HuH-7.5 (cell line): ENCODE measurements around the gene KIF13A.
"Not testable (repeated sequence)": the region's sequence is repeated elsewhere in the genome, so short reads cannot be mapped to it uniquely, and the experiment has no call there.

ENCODE experiments used
- DNase-seq: peaks from one replicate; pipeline ENCODE4 v3.0.0; 2011; ENCODE audit warnings: low spot score

The KIF13A gene

DNA sequence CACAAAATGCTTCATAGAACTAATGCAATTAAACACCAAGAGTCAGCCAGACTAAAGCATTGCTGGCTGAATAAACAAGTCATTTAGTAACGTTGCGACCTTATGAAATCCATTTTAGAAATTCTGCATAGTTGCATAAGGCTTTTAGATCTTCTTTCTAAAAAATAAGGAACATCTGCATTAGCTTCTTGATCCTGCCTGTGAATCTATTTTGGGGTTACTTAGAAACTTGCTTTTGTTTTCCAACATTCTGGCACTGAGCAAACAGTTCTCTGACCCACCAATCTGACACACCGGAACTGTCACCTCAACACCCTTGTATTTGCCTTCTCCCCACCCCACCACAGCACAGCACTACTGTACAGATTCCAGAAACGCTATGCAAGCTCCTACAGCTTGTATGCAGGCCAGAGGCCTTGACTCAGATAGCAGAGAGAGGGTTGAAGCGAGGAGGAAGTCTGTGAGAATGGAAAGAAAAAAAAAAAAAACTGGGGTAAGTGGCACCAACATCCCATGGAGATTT, 55.0 kb downstream of the KIF13A start:
- DNase-seq = peak; percentile 14

DNA sequence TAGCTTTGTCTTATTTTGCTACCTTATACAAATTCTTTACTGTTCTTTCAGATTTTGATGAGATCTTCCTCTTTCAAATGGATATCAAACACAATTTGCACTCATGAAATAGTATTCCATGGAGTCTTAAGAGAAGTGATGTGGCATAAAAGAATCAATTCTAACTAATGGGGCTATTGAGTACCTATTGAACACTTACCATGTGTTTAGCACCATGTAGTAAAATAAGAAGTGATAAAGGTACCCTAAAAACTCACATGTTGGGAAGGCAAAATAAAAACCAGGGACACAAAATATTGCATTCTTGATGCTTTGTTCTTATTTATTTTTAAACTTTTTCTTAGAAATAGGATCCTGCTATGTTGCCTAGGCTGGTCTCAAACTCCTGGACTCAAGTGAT, 56.2 kb downstream of the KIF13A start:
- DNase-seq = no peak

DNA sequence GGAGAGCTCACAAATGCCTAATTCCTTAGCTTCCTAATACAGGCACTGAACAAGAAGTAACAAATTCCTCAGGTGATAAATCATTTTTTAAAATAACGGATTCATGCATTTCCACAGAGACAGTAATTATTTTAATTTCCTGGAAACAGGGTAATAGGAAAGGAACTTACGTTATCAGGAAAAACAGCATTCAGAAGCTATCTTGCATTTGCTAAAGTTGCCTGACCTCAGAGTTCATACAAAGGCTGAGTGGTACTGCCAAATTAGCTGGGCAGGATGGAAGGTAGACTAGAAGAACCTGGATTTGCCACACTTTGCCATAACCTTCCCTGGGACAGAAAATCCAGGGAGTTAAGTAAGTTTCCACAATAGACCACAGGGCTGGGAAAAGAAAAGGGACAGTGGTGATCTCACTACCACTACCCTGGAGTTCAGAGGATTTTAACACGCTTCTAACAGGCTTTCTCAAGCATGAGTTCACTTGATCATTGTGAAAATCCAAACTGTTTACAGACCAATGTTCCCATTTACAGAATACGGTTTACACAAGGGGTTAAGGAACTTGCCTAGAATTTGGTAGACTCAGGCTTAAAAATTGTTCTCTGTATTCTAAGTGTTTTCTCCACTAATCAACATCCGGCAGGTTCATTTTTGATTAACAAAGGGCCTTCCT, 57.0 kb downstream of the KIF13A start:
- no peak for DNase-seq

DNA sequence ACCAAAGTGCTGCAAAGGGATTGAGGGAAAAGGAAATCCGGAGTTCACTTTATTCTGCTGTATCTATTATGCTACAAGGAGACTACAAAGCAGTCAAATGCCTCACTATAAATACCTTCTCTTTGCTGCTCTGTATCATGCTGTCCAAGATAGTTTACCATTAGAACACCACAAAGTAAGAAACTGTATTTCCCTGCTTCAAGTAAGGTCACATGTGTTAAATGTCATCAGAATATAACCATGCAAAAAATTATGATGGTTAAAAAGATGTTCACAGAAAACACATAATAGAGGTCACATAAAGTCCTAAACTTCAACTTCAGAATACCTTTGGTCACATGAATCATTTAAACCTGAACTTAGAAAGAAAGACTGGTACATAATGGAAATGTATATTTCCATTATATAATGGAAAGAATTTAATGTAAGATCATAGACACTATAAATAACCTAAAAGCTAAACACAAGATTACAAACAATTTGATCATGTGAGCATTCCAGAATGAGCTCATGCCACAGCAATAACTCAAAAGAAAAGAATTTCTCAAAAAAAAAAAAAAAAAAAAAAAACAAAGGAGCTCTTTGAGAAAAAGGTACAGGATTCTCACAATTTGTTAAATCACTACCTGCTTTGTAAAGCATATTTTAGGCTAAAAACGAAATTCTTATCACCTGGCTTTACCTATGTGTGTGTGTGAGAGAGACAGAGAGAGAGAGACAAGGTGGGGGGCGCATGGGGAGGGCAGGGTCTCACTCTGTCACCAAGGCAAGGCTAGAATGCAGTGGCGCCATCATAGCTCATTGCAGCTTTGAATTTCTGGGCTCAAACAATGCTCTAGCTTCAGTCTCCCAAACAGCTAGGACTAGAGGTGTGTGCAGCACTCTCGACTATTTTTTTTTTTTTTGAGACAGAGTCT, 58.7 kb downstream of the KIF13A start:
- DNase-seq = no peak

DNA sequence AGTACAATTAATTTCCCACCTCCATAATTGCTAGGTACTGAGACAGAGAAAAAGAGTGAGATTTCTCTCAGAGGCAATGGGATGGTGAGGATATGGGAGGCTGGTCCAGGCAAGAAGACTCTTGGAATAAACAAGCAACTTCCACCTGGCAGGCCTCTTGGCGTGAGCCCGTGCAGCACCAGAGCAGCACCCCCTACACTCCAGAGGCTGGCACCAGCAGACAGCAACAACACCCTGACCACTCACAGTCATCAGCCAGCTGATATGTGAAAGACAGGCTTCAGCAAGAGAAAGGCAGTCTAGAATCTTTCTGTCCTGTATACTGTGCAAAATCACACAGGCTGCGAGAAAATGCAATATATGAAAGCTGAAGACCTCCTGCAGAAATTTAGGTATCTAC, 59.7 kb downstream of the KIF13A start:
- DNase-seq = no peak

DNA sequence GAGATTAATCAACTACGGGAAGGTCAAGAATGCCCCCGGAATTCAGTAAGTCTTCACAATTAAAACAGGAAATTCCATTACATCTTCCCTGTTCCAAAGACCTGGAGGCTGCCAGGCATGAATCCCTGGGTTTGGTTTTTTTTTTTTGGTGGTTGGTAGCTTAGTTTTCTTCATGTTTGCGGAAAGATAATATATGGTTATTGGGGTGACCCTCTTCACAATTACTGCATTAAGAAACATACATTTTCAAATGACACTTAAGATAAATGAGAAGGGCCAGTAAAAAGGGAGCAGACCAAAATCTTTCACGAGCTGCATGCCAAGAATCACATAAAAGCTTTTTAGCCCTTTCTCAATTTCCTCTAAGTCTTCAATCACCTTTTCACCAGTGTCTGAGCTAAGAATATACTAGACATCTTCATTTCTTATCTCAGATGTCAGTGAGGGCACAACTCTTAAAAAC, 64.0 kb downstream of the KIF13A start:
- no peak for DNase-seq

DNA sequence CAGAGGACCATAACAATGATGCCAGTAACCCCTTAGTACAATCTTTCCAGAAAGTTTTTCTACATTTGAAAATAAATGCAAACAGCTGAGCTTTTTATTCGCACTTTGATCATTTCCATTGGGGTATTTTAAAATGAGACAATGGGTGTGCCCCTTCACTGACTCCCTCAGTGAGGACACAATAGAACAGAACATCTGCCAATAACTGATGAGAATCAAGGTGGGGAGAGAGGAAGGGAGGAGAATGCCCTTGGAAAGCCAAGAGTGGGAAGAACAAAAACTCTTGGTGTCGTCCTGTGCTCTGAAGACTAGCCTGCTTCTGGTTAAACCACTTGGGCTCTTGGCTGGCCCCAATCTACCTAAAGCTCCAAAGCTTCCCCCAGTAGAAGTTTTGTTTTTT, 66.0 kb downstream of the KIF13A start:
- DNase-seq = no peak

DNA sequence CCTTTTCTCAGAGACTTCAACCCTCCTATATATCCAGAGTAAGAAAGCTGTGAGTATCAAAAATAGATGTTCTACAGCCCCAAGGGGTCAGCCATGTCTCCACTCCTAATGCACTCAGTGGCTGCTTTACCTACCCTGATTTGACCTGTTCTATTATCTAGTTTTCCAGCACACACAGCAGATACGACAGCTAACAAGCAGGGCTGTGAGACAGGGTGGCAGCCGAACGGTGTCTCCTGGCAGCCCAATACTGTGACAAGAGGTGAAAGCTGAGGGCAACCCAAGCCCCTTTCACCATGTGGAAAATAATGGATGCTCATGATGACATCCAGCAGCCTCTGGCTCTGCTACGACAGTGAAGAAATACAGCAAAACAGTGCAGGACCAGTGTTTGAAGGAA, 67.9 kb downstream of the KIF13A start:
- no peak for DNase-seq

DNA sequence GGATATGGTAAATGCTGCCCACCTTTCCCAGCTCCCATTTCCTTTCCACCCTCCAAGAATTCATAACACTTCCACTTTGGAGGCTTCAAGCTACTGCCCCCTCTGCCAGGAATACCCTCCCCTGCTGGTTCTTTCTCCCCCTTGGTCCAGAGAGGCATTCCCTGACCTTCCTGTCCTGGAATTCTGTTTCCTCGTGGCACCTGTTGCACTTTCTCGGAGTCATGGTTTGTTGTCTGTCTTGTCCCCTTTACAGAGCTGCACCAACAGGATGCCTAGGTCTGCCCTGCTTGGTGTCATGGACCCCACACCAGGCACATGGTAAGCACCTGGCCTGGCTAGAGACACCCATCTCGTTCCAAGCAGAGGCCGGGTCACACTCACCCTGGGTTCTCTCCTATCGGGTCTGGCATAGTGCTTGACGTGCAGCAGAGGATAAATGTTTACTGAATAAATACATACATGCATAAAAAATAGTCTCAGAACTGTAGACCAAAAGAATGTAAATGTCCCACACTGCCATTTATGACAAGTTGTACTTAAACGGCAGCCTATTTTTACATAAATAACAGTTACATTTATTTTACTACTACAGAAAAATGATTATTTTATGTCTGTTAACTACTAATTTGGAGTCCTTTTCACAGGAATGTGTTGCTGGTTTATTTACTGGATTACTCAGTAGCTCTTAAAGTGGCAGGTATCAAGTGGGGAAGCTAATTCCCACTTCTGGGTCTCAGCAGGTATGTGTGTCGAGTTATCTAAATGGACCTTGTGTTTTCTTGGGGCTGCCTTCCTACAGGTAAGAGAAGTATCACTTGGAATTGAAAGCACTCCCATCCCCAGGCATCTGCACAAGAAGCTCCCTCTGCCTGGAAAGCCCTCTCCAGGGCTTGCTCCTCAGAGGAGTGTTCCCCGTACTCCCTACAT, 69.3 kb downstream of the KIF13A start:
- DNase-seq = no peak

DNA sequence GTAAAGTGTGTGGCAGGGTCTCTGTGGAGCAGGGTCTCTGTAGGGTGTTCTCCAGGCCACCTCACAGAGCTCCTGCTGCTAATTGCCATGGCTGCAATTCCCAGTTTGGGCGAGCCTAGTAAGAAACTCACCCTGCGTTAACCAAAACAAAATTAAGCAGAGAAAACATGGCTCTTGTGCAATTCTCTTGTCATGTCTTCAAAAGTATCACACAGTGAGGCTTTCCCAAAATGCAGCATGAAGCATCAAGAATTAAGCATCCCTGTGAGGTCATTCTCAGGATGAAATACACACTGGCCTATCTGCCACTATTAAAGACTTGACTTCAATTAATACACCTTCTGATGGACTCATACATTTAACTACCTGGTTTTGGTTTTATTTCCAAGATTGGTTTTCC, 72.8 kb downstream of the KIF13A start:
- DNase-seq = no peak

DNA sequence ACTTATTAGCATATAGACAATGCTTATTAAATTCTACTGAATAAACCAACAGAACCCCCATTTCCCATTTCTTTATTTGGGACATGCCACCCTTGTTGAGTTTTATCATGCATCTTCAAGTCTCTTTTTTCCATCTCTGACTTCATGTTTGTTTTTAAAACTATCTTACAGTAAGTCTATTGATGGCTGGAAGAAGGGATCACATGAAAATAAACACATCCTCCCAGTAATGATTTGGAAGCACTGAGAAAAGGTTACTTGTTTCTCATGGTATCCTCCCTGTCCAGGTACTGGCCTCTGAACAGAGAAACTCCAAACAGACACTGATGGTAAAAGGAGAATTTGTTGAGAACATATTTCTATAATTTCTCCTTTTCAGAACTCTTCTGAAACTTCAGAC, 74.9 kb downstream of the KIF13A start:
- no peak for DNase-seq

DNA sequence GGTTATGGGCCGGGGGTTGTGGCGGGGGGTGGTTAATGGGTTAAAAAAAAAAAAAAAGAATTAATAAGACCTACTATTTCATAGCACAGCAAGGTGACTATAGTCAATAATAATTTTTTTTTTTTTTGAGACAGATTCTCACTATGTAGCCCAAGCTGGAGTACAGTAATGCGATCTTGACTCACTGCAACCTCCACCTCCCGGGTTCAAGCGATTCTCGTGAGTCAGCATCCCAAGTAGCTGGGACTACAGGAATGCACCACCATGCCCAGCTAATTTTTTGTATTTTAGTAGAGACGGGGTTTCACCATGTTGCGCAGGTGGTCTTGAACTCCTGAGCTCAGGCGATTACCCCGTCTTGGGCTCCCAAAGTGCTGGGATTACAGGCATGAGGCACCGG, 75.8 kb downstream of the KIF13A start:
- DNase-seq = not testable (repeated sequence)

DNA sequence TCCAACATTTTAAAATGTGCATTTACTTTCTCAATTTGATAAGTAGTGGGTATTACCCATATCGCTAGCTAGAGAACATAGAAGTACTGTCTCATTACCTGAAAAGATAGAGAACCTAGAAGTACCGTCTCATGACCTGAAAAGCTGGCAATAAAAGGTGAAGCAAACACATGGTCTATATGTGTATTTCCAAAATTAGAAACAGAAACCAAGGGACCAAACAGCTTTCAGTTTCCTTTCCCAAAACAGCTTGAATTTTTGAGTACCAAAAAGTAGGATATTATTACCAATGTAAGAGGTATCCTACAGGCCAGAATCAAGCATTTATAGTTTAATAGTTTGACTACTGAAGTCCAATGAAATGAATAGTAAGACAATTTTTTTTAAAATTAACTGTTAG, 77.2 kb downstream of the KIF13A start:
- DNase-seq = no peak

DNA sequence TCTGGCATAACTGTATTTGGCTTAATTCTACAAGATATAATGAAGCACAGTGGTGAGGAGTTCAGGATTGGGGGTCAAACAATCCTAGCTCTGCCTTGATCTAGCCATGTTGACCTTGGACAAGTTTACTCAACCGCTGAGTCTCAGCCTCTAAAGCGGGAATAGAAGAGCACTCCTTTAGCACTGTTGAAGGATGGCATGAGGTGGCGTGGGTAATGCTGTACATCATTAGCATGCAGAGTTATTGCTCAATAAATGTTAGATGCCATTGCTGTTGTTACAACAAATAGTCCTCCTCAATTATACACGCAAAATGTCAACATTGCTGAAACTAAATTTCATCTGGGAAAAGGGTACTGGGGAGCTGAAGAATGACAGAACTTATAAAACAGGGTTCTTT, 78.6 kb downstream of the KIF13A start:
- no peak for DNase-seq

DNA sequence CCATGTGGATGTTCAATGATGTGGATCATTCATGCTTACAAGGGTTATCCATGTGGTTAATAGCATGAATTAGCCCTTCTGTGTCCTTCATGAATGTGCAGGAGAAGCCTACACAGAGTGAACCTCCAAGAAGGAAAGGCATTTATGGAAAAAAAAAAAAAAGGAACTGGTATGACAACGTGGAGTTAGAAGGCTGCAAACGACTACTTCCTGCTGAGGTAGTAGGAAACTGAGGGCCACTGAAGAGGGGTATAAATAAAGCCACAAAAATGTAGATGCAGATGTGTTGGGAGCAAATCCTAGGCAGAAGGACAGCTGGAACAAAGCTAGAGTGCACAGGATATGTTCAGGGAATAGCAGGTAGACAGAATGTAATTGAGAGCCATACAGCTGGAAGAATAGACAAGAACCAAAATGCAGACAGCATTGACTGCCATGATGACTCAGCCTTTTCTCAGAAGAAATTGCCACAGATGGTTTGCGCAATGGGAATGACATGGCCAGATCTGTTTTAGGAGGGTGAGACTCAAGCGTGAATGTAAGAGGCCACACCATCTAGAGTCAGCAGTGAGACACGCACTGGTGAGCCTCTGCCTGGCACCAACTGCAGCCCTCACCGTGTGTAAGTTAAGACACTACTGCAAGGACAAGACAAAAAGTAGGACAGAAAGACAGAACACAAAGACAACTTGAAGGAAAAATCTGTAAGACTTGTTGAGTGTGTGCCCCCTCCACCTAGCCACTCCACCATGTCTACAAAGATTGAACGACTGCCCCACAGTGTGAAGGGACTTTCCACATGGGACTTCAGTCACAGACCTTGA, 79.8 kb downstream of the KIF13A start:
- DNase-seq = no peak

DNA sequence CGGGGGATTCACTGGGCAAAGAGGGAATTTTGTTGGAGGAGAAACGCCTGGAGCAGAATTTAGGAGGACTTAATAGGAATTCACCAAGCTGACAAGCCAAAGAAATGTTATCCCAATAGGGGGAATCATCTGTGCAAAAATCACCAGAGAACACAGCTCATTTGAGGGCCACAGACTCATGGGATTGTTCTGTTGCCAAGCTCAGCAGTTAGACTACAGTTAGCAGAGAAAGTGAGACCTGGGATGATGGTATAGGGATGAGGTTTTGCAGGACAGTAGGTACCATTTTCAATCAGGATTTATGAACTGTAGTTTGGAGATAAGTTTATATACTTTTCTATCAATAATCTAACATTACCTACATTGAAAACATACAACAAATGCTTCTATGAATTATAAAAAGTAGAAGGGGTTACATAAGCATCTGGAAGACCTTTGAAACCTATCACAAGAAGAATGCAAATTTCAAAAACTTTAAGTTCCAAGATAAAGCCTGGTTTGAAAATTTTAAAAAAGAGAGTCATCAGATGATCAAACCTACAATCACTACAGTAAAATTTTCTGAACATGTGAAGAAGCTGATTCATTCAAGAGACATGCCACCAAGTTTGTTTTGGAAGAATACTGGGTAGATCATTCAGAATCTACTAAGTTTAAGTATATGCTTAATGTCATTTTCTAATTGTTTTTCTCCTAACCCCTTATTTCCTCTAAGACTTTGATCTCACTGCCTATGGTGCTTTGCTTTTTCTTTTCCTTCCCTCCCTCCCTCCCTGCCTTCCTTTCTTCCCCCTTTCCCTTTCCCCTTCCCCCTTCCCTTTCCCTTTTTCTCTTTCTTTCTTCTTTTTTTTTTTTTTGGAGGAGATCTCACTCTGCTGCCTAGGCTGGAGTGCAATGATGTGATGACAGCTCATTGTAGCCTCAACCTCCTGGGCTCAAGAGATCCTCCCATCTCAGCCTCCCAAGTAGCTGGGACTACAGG, 81.5 kb downstream of the KIF13A start:
- DNase-seq = no peak

DNA sequence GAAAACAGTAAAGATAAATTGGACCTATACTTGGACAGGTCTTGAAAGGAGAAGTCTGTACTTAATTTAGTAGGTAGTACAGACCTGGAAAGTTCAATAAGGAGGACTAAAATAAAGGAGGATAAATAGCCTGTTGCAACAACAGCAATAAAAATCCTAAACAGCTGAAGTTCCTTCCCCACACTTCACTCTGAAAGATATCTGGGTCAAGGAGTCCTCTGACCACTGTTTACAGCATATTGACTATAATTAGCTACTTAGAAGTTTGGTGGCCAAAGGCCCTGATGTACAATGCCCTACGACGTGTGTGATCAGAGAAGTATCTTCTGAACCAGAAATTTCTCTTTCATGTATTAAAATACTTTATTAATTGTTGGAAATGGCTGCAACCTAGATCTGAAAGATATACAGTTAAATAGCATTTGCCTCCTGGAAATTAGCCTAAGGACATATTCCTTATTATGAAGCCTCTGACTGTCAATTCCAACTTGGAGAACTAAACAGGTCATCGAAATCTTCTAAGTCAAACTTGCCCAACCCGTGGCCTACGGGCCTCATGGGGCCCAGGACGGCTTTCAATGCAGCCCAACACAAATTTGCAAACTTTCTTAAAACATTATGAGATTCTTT, 82.8 kb downstream of the KIF13A start:
- DNase-seq = no peak

DNA sequence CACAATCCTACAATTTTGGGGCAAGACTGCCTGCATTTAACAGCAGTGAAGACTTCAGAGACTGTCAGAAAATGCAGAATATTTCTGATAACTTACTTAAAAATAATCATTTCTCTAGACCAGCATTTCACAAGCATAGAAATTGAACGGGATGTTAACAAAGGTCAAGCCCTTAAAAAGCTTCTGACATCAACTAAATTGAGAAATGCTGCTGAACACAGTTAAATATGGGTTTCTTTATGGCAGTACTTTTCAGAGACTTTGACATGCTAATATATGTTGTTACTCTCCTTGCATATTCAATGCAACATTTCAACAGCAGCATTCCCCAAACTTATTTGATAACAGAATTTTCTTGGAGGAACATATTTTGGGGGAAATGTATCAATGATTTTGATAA, 84.5 kb downstream of the KIF13A start:
- DNase-seq = no peak

DNA sequence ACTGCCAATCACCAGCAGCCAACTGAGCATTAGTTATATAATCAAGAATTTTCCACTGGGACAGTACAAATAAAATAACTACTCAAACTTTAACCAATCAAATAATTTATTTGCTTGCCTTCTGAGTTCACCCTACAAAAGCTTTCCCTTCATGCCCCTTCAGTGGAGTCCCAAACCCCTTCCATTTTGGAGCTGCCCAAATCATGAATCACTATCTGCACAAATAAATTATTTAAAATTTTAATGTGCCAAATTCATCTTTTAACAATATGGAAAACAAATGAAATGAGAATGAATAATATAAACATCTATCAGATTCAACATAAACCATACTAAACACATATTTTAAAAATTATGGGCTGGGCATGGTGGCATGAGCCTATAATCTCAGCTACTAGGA, 85.9 kb downstream of the KIF13A start:
- DNase-seq = no peak

DNA sequence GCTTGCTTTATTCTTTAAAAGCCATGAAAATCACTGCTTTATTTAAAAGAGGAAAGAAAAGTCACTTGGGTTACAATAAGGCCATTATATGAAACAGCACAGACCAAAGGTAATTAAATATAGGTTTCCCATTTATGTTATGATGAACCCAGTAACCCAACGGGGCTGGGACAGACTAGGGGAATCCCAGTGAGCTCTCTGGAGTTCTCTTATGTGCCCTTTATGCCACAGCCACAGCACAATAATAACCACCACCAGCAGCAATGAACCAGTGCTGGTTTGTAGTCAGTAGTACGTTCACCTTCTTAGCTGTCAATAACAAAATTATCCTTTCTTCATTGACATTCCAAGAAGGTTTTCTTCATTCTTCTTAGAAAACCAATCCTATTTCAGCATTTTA, 87.4 kb downstream of the KIF13A start:
- DNase-seq = no peak
